OCI-LY7 (cell line): ENCODE results near the gene PRR18. TPM values are rescaled to one million over a fixed set of nuclear protein-coding genes. Genes with fewer than 3 reads are reported as not detected.

ENCODE experiments used
- BruUV-seq: library from RNA; stranded (reverse); fragments of 400-500 nt; replicated peaks from 2 replicates; lab custom pipeline; 2021; lab: Mats Ljungman, UMichigan
- CTCF ChIA-PET: fragments of 300-600 bp; sonication (Branson Sonifier 250); formaldehyde crosslinking; loops from one replicate; lab custom pipeline; 2022; ENCODE audit warnings: antibody characterized with exemption; ENCODE audit not compliant: unreplicated experiment; lab: Charles Lee
- POLR2A ChIA-PET: fragments of 300-600 bp; sonication (Branson Sonifier 250); formaldehyde crosslinking; loops from one replicate; lab custom pipeline; 2022; ENCODE audit warnings: antibody characterized with exemption; lab: Charles Lee
- DNase-seq: peaks from one replicate; pipeline ENCODE4 v3.0.0-alpha.2; 2015; ENCODE audit warnings: low spot score
- H2AFZ ChIP-seq: fragments of 200-600 bp; sonication (generic), shearing (Covaris generic); 2 replicates; pipeline ENCODE4 v1.6.1; 2014; ENCODE audit warnings: mild to moderate bottlenecking, antibody characterized with exemption, low read length, moderate library complexity
- H3K27ac ChIP-seq: fragments of 200-600 bp; sonication (generic); 2 replicates; pipeline ENCODE4 v1.5.1; 2014; ENCODE audit warnings: mixed run types, low read depth, mild to moderate bottlenecking, moderate library complexity, low read length, inconsistent platforms; ENCODE audit not compliant: poor library complexity, severe bottlenecking
- H3K36me3 ChIP-seq: fragments of 200-600 bp; sonication (generic); 2 replicates; pipeline ENCODE4 v1.6.1; 2014; ENCODE audit warnings: mild to moderate bottlenecking, antibody characterized with exemption, low read length, moderate library complexity, mixed read lengths; ENCODE audit not compliant: insufficient read depth
- H3K4me1 ChIP-seq: fragments of 200-600 bp; sonication (generic); 2 replicates; pipeline ENCODE4 v1.5.1; 2014; ENCODE audit warnings: mild to moderate bottlenecking, low read length; ENCODE audit not compliant: insufficient read depth, poor library complexity, severe bottlenecking
- H3K4me2 ChIP-seq: fragments of 200-600 bp; sonication (generic); 2 replicates; pipeline ENCODE4 v1.6.1; 2014; ENCODE audit warnings: mild to moderate bottlenecking, low read length
- H3K4me3 ChIP-seq: fragments of 200-600 bp; sonication (generic); 2 replicates; pipeline ENCODE4 v1.5.1; 2014; ENCODE audit warnings: mild to moderate bottlenecking, low read depth, low read length; ENCODE audit not compliant: poor library complexity, severe bottlenecking
- H3K79me2 ChIP-seq: fragments of 200-600 bp; sonication (generic); 2 replicates; pipeline ENCODE4 v1.6.1; 2016; ENCODE audit warnings: low read depth, mild to moderate bottlenecking, low read length, moderate library complexity, mixed read lengths; ENCODE audit not compliant: insufficient read depth
- H3K9me2 ChIP-seq: fragments of 200-600 bp; sonication (generic); 2 replicates; pipeline ENCODE4 v1.6.1; 2016; ENCODE audit warnings: mild to moderate bottlenecking, low read length, mixed read lengths; ENCODE audit not compliant: insufficient read depth
- H3K9me3 ChIP-seq: fragments of 200-600 bp; sonication (generic); 2 replicates; pipeline ENCODE4 v1.6.1; 2014; ENCODE audit warnings: mild to moderate bottlenecking, mixed run types, low read length, mixed read lengths
- H4K20me1 ChIP-seq: fragments of 200-600 bp; sonication (generic); 2 replicates; pipeline ENCODE4 v1.6.1; 2014; ENCODE audit warnings: mild to moderate bottlenecking, antibody characterized with exemption, low read length, moderate library complexity, mixed read lengths; ENCODE audit not compliant: insufficient read depth
- CTCF ChIP-seq: fragments of 200-600 bp; sonication (generic); conservative IDR thresholded peaks from 2 replicates; pipeline ENCODE4 v1.5.1; 2014; ENCODE audit warnings: mild to moderate bottlenecking, antibody characterized with exemption, low read length, moderate library complexity, mixed read lengths
- EZH2phosphoT487 ChIP-seq: fragments of 200-600 bp; sonication (generic); IDR thresholded peaks from 2 replicates; pipeline ENCODE4 v1.6.1; 2018; ENCODE audit warnings: low read depth, borderline replicate concordance, mild to moderate bottlenecking, mixed run types, antibody characterized with exemption, low read length, moderate library complexity, mixed read lengths
- intact Hi-C: fragments of 100-400 bp; cut with micrococcal nuclease; formaldehyde crosslinking; loops from one replicate; pipeline ENCODE4 v1.10.0; 2022; ENCODE audit not compliant: unreplicated experiment
- total RNA-seq, 2 experiments: library from RNA; depleted of rRNA in 1 of 2; stranded (reverse); fragments of >200 nt in 1 of 2; shearing (Covaris generic) in 1 of 2; gene quantifications; 2 replicates each; pipeline ENCODE4 v1.2.3, GENCODE V29; 2014 to 2022

Gene PRR18
- total RNA-seq, 2 experiments from 2014 or later, result 0.13 to 0.38 TPM

- ChIA-PET CTCF (no interaction called here), POLR2A (interaction anchor here (1.0 kb wide), 1 partner anchor 10 kb away, joined by 3 read pairs; no protein-coding TSS in a partner anchor)
- TF ChIP-seq CTCF (no peak), EZH2phosphoT487 (no peak)
- BruUV-seq, result no TSS peak
- Histone ChIP-seq H3K27ac (no peak overlapping the region), H3K9me3 (0 out of 2 replicates have a peak, but pooled peaks cover 3% of the 10 kb centered on the region), H3K4me3 (no peak overlapping the region), H3K9me2 (no peaks in the 10 kb centered on the region), H3K4me1 (peaks cover 4% of the 10 kb centered on the region), H4K20me1 (no peaks in the 10 kb centered on the region), H3K36me3 (no peaks in the 10 kb centered on the region), H3K4me2 (no peak overlapping the region), H3K79me2 (no peaks in the 10 kb centered on the region), H2AFZ (no peak overlapping the region)
- no peak for DNase-seq
- intact Hi-C loops, result no loop called here
Observed at GRCh38 chr6:166352923-166353322, 44.7 kb upstream of the PRR18 start.

- CTCF ChIA-PET, result no interaction called here
Observed at GRCh38 chr6:166351715-166352285, 43.6 kb upstream of the PRR18 start.

More at GRCh38 chr6:166351715-166352285, 43.6 kb upstream of the PRR18 start:
- Histone ChIP-seq H3K4me1 (peaks cover 4% of the 10 kb centered on the region), H3K9me2 (no peaks in the 10 kb centered on the region), H2AFZ (no peak overlapping the region; the same call in 1 of the 2 replicates), H3K36me3 (no peaks in the 10 kb centered on the region), H4K20me1 (no peaks in the 10 kb centered on the region), H3K27ac (no peak overlapping the region), H3K4me2 (no peak overlapping the region), H3K79me2 (no peaks in the 10 kb centered on the region), H3K4me3 (no peak overlapping the region), H3K9me3 (0 out of 2 replicates have a peak, but pooled peaks cover 3% of the 10 kb centered on the region)
- POLR2A ChIA-PET, result interaction anchor here (1.1 kb wide), 1 partner anchor 9 kb away, joined by 5 read pairs; no protein-coding TSS in a partner anchor
- TF ChIP-seq EZH2phosphoT487 (no peak), CTCF (no peak)
- intact Hi-C loops, result no loop called here
- BruUV-seq, result no TSS peak
- peak; percentile 10 for DNase-seq
